Endothelial cell of umbilical vein (primary cell): ENCODE measurements around the gene SEC63. TPM values are rescaled to one million over a fixed set of nuclear protein-coding genes. Genes with fewer than 3 reads are reported as not detected.

ENCODE experiments used
- BruUV-seq: library from RNA; stranded (reverse); fragments of 400-500 nt; replicated peaks from 2 replicates; lab custom pipeline; 2021; lab: Mats Ljungman, UMichigan
- CTCF ChIA-PET: fragments of 300-600, 350-600 bp; sonication (Branson Sonifier 250); formaldehyde crosslinking; loops from one replicate; lab custom pipeline; 2021; ENCODE audit warnings: antibody characterized with exemption, inconsistent platforms; lab: Charles Lee
- POLR2A ChIA-PET: fragments of 300-600, 350-600 bp; sonication (Branson Sonifier 250); formaldehyde crosslinking; loops from one replicate; lab custom pipeline; 2021; ENCODE audit warnings: antibody characterized with exemption, inconsistent platforms; lab: Charles Lee
- DNase-seq: peaks from one replicate; pipeline ENCODE4 v3.0.0-alpha.2; 2011; ENCODE audit warnings: low read depth, low spot score
- FAIRE-seq: peaks from 2 replicates; lab custom pipeline; 2011; peaks lifted over from hg19 to GRCh38; lab: Jason Lieb, UNC
- H2AFZ ChIP-seq: 2 replicates; pipeline ENCODE4 v1.6.0; 2012; ENCODE audit warnings: low read depth, low read length, control low read depth, inconsistent platforms
- H3K27ac ChIP-seq: 2 replicates; pipeline ENCODE4 v1.5.1; 2011; ENCODE audit warnings: low read depth, mild to moderate bottlenecking, control low read depth, low read length, moderate library complexity; ENCODE audit not compliant: insufficient read depth
- H3K27me3 ChIP-seq, 2 experiments: 2 replicates each; pipeline versions ENCODE4 v1.6.0 to v1.6.1; 2011; ENCODE audit warnings: low read length in 2 of 2, mixed read lengths in 1 of 2; ENCODE audit not compliant: control insufficient read depth in 2 of 2, insufficient read depth in 2 of 2
- H3K36me3 ChIP-seq, 2 experiments: 2 replicates in 1 of 2; 3 replicates in 1 of 2; pipeline ENCODE4 v1.5.1; 2011; ENCODE audit warnings: low read length in 2 of 2, mild to moderate bottlenecking in 1 of 2, moderate library complexity in 1 of 2; ENCODE audit not compliant: control insufficient read depth in 2 of 2, insufficient read depth in 2 of 2; ENCODE audit errors: extremely low read depth in 1 of 2
- H3K4me1 ChIP-seq: 3 replicates; pipeline ENCODE4 v1.5.1; 2011; ENCODE audit warnings: mild to moderate bottlenecking, low read length; ENCODE audit not compliant: control insufficient read depth, insufficient read depth; ENCODE audit errors: extremely low read depth
- H3K4me2 ChIP-seq: 2 replicates; pipeline ENCODE4 v1.6.1; 2011; ENCODE audit warnings: low read length, control low read depth, mixed read lengths; ENCODE audit not compliant: insufficient read depth
- H3K4me3 ChIP-seq, 3 experiments: fragments of 200-600 bp in 1 of 3; sonication (generic), shearing (Covaris generic) in 1 of 3; replicated peaks in 1 of 3; 2 replicates each; pipeline ENCODE4 v1.5.1; 2011 to 2016; ENCODE audit warnings: control low read depth in 3 of 3, low read length in 3 of 3, mild to moderate bottlenecking in 2 of 3, inconsistent platforms in 1 of 3, low read depth in 1 of 3, moderate library complexity in 1 of 3; ENCODE audit not compliant: insufficient read depth in 1 of 3
- H3K79me2 ChIP-seq: 2 replicates; pipeline ENCODE4 v1.6.0; 2012; ENCODE audit warnings: low read length, inconsistent platforms; ENCODE audit not compliant: control insufficient read depth, insufficient read depth
- H3K9ac ChIP-seq: replicated peaks from 2 replicates; pipeline ENCODE3; 2011; ENCODE audit warnings: low read length, control low read depth; ENCODE audit not compliant: insufficient read depth; ENCODE audit errors: extremely low read depth
- H3K9me1 ChIP-seq: replicated peaks from 3 replicates; pipeline ENCODE4 v1.6.0; 2011; ENCODE audit warnings: mild to moderate bottlenecking, low read length; ENCODE audit not compliant: control insufficient read depth, insufficient read depth; ENCODE audit errors: extremely low read depth
- H3K9me3 ChIP-seq: replicated peaks from 2 replicates; pipeline ENCODE4 v1.5.1; 2012; ENCODE audit warnings: low read length, inconsistent platforms; ENCODE audit not compliant: control insufficient read depth, insufficient read depth
- H4K20me1 ChIP-seq: replicated peaks from 2 replicates; pipeline ENCODE3; 2011; ENCODE audit warnings: mild to moderate bottlenecking, low read length; ENCODE audit not compliant: control insufficient read depth, insufficient read depth; ENCODE audit errors: extremely low read depth
- CTCF ChIP-seq, 2 donors: IDR thresholded peaks; 1 replicate in 1 of 2; 2 replicates in 1 of 2; pipeline ENCODE4 v1.5.1; 2011; ENCODE audit warnings: low read length in 2 of 2, mild to moderate bottlenecking in 2 of 2, moderate library complexity in 2 of 2, control low read depth in 1 of 2, inconsistent platforms in 1 of 2, low read depth in 1 of 2; ENCODE audit not compliant: insufficient read depth in 1 of 2; ENCODE audit errors: extremely low read depth in 1 of 2
- EZH2 ChIP-seq: IDR thresholded peaks from 2 replicates; pipeline ENCODE4 v1.6.1; 2012; ENCODE audit warnings: borderline replicate concordance, low read depth, mild to moderate bottlenecking, moderate library complexity, low read length, inconsistent platforms; ENCODE audit not compliant: severe bottlenecking
- FOS ChIP-seq: IDR thresholded peaks from 2 replicates; pipeline ENCODE4 v1.6.1; 2011; ENCODE audit warnings: mild to moderate bottlenecking, low read length, moderate library complexity, borderline replicate concordance; ENCODE audit not compliant: insufficient read depth
- JUN ChIP-seq: IDR thresholded peaks from 2 replicates; pipeline ENCODE4 v1.6.1; 2011; ENCODE audit warnings: borderline replicate concordance, low read depth; ENCODE audit not compliant: insufficient read length, insufficient read depth
- MYC ChIP-seq: IDR thresholded peaks from one replicate; pipeline ENCODE4 v1.6.1; 2011; ENCODE audit warnings: mild to moderate bottlenecking, low read depth, low read length
- POLR2A ChIP-seq: IDR thresholded peaks from 2 replicates; pipeline ENCODE4 v1.6.1; 2012; ENCODE audit warnings: low read depth, mild to moderate bottlenecking, control low read depth, low read length
- dilution Hi-C: fragments of 300-500 bp; cut with MboI; formaldehyde crosslinking; loops from one replicate; pipeline ENCODE4 v1.15.0; 2019; ENCODE audit warnings: low sequenced_read_pairs; ENCODE audit not compliant: extremely low pct_ligation_motif_present
- intact Hi-C: fragments of 100-400 bp; cut with micrococcal nuclease; formaldehyde crosslinking; loops from one replicate; pipeline ENCODE4 v1.10.0; 2022
- polyA plus RNA-seq, 4 experiments: library from polyadenylated mRNA; depleted of rRNA in 3 of 4; stranded (reverse) in 3 of 4; unstranded in 1 of 4; fragments of >200 nt; gene quantifications; 2 replicates each; pipeline versions ENCODE4 v1.2.1 to v1.2.3, GENCODE V29; 2011 to 2012; ENCODE audit warnings: missing spikeins in 1 of 4
- total RNA-seq: library from RNA; stranded (reverse); gene quantifications from 2 replicates; pipeline ENCODE4 v1.2.3, GENCODE V29; 2021

The SEC63 gene
- total and polyA plus RNA-seq, 2 donors (not counting 3 experiments of a cell fraction or from before 2014, with no cell fraction given) = 14.8 to 132 TPM

GRCh38 chr6:107847844-107848802 is 109.9 kb downstream of the SEC63 start:
- TF ChIP-seq POLR2A (no peak), JUN (no peak), EZH2 (peak; percentile 37), MYC (no peak), FOS (no peak), CTCF (IDR thresholded peaks at IDR 0.05; ENCODE audit: extremely low read depth in 1 of 2, insufficient read depth in 1 of 2, low read depth in 1 of 2, low read length in 2 of 2) (peak; percentile 97)
- Histone ChIP-seq H3K4me1 (peaks cover 5% of the 10 kb centered on the region), H3K4me3 (peak overlapping the region in 2 of 3 experiments; percentile 33 to 37), H3K27ac (no peak overlapping the region), H3K9me3 (no peaks in the 10 kb centered on the region), H3K36me3 (no peaks in the 10 kb centered on the region), H4K20me1 (no peaks in the 10 kb centered on the region), H3K9me1 (no peaks in the 10 kb centered on the region), H3K9ac (peak overlapping the region; percentile 4), H3K4me2 (peak overlapping the region; percentile 79), H3K27me3 (peaks cover 8 to 23% of the 10 kb centered on the region in 2 experiments), H2AFZ (peak overlapping the region; percentile 96), H3K79me2 (no peaks in the 10 kb centered on the region)
- peak; percentile 75 for DNase-seq
- intact Hi-C loops (loop anchor here (1.0 to 10.0 kb wide), 7 partner anchors 16 to 731 kb away; partner anchors contain the start of gene BEND3), dilution Hi-C loops (no loop called here)
- FAIRE-seq = peak; percentile 93
- POLR2A ChIA-PET = interaction anchor here (1.0 kb wide), 1 partner anchor 12 kb away, joined by 4 read pairs; no protein-coding TSS in a partner anchor
- CTCF ChIA-PET = interaction anchor here (0.6 to 4.0 kb wide), 33 partner anchors 12 to 1513 kb away, joined by 3 to 36 read pairs (median 5); partner anchors contain the start of genes SCML4 and SEC63
- no TSS peak for BruUV-seq
